WTC11 (cell line): ENCODE results near the gene ELP5.

Experiments
- FOXK1 ChIP-seq: sonication (generic); formaldehyde crosslinking; IDR thresholded peaks from 2 replicates; pipeline ENCODE4 v1.8.0; 2022; ENCODE audit warnings: mild to moderate bottlenecking, moderate library complexity, missing genetic modification reagents
- MXD4 ChIP-seq: fragments of 250-450 bp; sonication (Bioruptor Pico); IDR thresholded peaks from 2 replicates; pipeline ENCODE4 v1.8.0; 2021; ENCODE audit warnings: mild to moderate bottlenecking, moderate library complexity, borderline replicate concordance
- NR1H2 ChIP-seq: sonication (generic); formaldehyde crosslinking; IDR thresholded peaks from 2 replicates; pipeline ENCODE4 v1.9.0; 2021; ENCODE audit warnings: mild to moderate bottlenecking, moderate library complexity, missing genetic modification reagents
- ZBTB21 ChIP-seq: sonication (generic); formaldehyde crosslinking; IDR thresholded peaks from 2 replicates; pipeline ENCODE4 v1.8.1; 2023; ENCODE audit warnings: mild to moderate bottlenecking, missing genetic modification reagents, borderline replicate concordance
- TF ChIP-seq, protein P1 (sequence below): fragments of 200-600 bp; IDR thresholded peaks from 2 replicates; pipeline ENCODE4 v1.8.0; 2022; ENCODE audit warnings: antibody characterized with exemption
- TF ChIP-seq, protein P2 (sequence below): sonication (generic); formaldehyde crosslinking; IDR thresholded peaks from 2 replicates; pipeline ENCODE4 v1.8.1; 2022; ENCODE audit warnings: missing genetic modification reagents, borderline replicate concordance

DNA sequence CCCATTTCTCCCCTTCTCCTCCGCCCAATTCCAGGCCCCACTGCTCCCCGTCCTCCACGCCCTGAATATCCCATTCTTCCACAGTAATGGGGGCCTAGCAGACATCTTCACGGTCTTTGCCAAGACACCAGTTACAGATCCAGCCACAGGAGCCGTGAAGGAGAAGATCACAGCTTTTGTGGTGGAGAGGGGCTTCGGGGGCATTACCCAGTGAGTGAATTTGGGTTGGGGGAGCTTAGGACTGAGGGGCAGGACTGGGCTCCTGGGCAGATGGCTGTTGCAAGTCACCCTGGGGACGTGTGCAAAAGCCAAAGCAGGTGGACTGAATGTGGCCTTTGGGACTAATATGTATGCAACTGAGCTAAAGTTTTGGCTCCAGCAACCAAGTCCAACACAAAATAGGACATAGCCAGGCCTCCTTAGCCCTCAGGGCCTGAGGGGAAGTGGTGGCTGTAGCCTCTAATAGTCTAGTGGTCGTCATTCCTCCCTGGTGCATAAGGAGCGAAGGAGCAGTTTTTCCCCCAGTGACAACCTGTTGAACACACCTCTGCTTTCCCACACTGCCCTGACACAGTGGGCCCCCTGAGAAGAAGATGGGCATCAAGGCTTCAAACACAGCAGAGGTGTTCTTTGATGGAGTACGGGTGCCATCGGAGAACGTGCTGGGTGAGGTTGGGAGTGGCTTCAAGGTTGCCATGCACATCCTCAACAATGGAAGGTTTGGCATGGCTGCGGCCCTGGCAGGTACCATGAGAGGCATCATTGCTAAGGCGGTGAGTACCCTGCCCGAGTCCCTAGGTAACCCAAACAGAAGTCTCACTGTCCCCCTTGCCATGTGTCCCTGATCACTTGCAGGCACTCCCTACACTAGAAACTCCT, 29.7 kb upstream of the ELP5 start:
- TF ChIP-seq, protein P1, sequence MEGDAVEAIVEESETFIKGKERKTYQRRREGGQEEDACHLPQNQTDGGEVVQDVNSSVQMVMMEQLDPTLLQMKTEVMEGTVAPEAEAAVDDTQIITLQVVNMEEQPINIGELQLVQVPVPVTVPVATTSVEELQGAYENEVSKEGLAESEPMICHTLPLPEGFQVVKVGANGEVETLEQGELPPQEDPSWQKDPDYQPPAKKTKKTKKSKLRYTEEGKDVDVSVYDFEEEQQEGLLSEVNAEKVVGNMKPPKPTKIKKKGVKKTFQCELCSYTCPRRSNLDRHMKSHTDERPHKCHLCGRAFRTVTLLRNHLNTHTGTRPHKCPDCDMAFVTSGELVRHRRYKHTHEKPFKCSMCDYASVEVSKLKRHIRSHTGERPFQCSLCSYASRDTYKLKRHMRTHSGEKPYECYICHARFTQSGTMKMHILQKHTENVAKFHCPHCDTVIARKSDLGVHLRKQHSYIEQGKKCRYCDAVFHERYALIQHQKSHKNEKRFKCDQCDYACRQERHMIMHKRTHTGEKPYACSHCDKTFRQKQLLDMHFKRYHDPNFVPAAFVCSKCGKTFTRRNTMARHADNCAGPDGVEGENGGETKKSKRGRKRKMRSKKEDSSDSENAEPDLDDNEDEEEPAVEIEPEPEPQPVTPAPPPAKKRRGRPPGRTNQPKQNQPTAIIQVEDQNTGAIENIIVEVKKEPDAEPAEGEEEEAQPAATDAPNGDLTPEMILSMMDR = no peak
- no peak for TF ChIP-seq ZBTB21
- no peak for TF ChIP-seq NR1H2
- TF ChIP-seq FOXK1 (CRISPR knock-in tag) = no peak
- TF ChIP-seq MXD4 (CRISPR knock-in tag) = no peak
- TF ChIP-seq, protein P2, sequence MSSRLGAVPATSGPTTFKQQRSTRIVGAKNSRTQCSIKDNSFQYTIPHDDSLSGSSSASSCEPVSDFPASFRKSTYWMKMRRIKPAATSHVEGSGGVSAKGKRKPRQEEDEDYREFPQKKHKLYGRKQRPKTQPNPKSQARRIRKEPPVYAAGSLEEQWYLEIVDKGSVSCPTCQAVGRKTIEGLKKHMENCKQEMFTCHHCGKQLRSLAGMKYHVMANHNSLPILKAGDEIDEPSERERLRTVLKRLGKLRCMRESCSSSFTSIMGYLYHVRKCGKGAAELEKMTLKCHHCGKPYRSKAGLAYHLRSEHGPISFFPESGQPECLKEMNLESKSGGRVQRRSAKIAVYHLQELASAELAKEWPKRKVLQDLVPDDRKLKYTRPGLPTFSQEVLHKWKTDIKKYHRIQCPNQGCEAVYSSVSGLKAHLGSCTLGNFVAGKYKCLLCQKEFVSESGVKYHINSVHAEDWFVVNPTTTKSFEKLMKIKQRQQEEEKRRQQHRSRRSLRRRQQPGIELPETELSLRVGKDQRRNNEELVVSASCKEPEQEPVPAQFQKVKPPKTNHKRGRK (CRISPR knock-in tag) = no peak
